K562 (cell line): Measurements from ENCODE around the gene FGF9. TPM values are rescaled to one million over a fixed set of nuclear protein-coding genes. Genes with fewer than 3 reads are reported as not detected.

Experiments
- ATAC-seq: fragments of 200-7000 bp; cut with Tn5 transposase; 3 replicates; pipeline ENCODE4 v1.9.1; 2020; ENCODE audit warnings: moderate library complexity
- BruUV-seq: library from RNA; stranded (reverse); fragments of 400-500 nt; replicated peaks from 2 replicates; lab custom pipeline; 2021; lab: Mats Ljungman, UMichigan
- CTCF ChIA-PET: fragments of 300-600 bp; formaldehyde crosslinking; extraction: SDS; loops from one replicate; lab custom pipeline; 2021; ENCODE audit warnings: low intra/inter-chr PET ratio; lab: Yijun Ruan, JAX
- POLR2A ChIA-PET: fragments of 300-600, 350-650 bp; sonication (Branson Sonifier 250); formaldehyde crosslinking; extraction: SDS; loops from one replicate; lab custom pipeline; 2021; ENCODE audit warnings: antibody characterized with exemption, inconsistent platforms; lab: Yijun Ruan, JAX
- DNase-seq, 4 experiments: peaks; one replicate each; pipeline versions ENCODE4 v3.0.0 to v3.0.0-alpha.2; 2011 to 2018; ENCODE audit warnings: low spot score in 3 of 4, mixed read lengths in 3 of 4; ENCODE audit errors: extremely low read depth in 1 of 4
- FAIRE-seq: peaks from 2 replicates; lab custom pipeline; 2011; peaks lifted over from hg19 to GRCh38; lab: Jason Lieb, UNC
- H2AFZ ChIP-seq: 2 replicates; pipeline ENCODE4 v1.6.0; 2011; ENCODE audit warnings: low read depth, low read length, control low read depth, inconsistent platforms
- H3K27ac ChIP-seq: fragments of 200-600 bp; 3 replicates; pipeline ENCODE4 v1.8.0; 2011; ENCODE audit warnings: low read depth, mild to moderate bottlenecking, control low read depth, inconsistent platforms, low read length, moderate library complexity, mixed read lengths; ENCODE audit errors: extremely low read depth
- H3K27me3 ChIP-seq, 2 experiments: fragments of 300-600 bp in 1 of 2; 2 replicates in 1 of 2; 3 replicates in 1 of 2; pipeline versions ENCODE4 v1.6.0 to v1.8.0; 2011; ENCODE audit warnings: inconsistent platforms in 2 of 2, low read length in 2 of 2, mild to moderate bottlenecking in 1 of 2, mixed read lengths in 1 of 2, moderate library complexity in 1 of 2; ENCODE audit not compliant: control insufficient read depth in 2 of 2, insufficient read depth in 2 of 2
- H3K36me3 ChIP-seq: fragments of 300-600 bp; 3 replicates; pipeline ENCODE4 v1.8.0; 2011; ENCODE audit warnings: mild to moderate bottlenecking, low read length, inconsistent platforms; ENCODE audit not compliant: control insufficient read depth, insufficient read depth
- H3K4me1 ChIP-seq, 2 experiments: fragments of 200-600 bp in 1 of 2; replicated peaks in 1 of 2; 2 replicates in 1 of 2; 3 replicates in 1 of 2; pipeline versions ENCODE4 v1.5.1 to v1.8.0; 2011; ENCODE audit warnings: inconsistent platforms in 2 of 2, low read length in 2 of 2, mild to moderate bottlenecking in 1 of 2, mixed read lengths in 1 of 2, moderate library complexity in 1 of 2; ENCODE audit not compliant: control insufficient read depth in 2 of 2, insufficient read depth in 2 of 2
- H3K4me2 ChIP-seq: 2 replicates; pipeline ENCODE4 v1.6.1; 2011; ENCODE audit warnings: low read length, control low read depth, inconsistent platforms, mixed read lengths; ENCODE audit not compliant: insufficient read depth
- H3K4me3 ChIP-seq: fragments of 200-600 bp; sonication (generic), shearing (Covaris generic); 2 replicates; pipeline ENCODE4 v1.5.1; 2016; ENCODE audit warnings: control low read depth, inconsistent platforms
- H3K79me2 ChIP-seq: fragments of 200-600 bp; 3 replicates; pipeline ENCODE4 v1.8.0; 2011; ENCODE audit warnings: low read length, inconsistent platforms; ENCODE audit not compliant: control insufficient read depth, insufficient read depth
- H3K9ac ChIP-seq, 2 experiments: 2 replicates each; pipeline versions ENCODE4 v1.6.0 to v1.6.1; 2011; ENCODE audit warnings: low read depth in 2 of 2, low read length in 2 of 2, control low read depth in 1 of 2, inconsistent platforms in 1 of 2, mild to moderate bottlenecking in 1 of 2, mixed read lengths in 1 of 2; ENCODE audit not compliant: insufficient read depth in 1 of 2
- H3K9me1 ChIP-seq: one replicate; pipeline ENCODE4 v1.6.0; 2011; ENCODE audit warnings: inconsistent platforms, mild to moderate bottlenecking, low read length, moderate library complexity; ENCODE audit not compliant: control insufficient read depth, insufficient read depth
- H3K9me3 ChIP-seq: replicated peaks from 2 replicates; pipeline ENCODE4 v1.5.1; 2011; ENCODE audit warnings: low read depth, low read length, inconsistent platforms; ENCODE audit not compliant: control insufficient read depth, insufficient read depth
- H4K20me1 ChIP-seq: replicated peaks from 2 replicates; pipeline ENCODE4 v1.6.1; 2011; ENCODE audit warnings: low read length, inconsistent platforms, mixed read lengths; ENCODE audit not compliant: control insufficient read depth, insufficient read depth
- CEBPB ChIP-seq: fragments of 450-650 bp; IDR thresholded peaks from 2 replicates; pipeline ENCODE4 v1.6.1; 2016; ENCODE audit warnings: missing genetic modification characterization, missing compliant biosample characterization
- MAFG ChIP-seq: fragments of 450-650 bp; conservative IDR thresholded peaks from 2 replicates; pipeline ENCODE4 v1.6.1; 2016; ENCODE audit warnings: missing genetic modification characterization, missing compliant biosample characterization
- SP2 ChIP-seq: IDR thresholded peaks from 2 replicates; pipeline ENCODE4 v1.6.1; 2011; ENCODE audit warnings: mild to moderate bottlenecking, low read depth, low read length, moderate library complexity; ENCODE audit not compliant: poor library complexity, severe bottlenecking; ENCODE audit errors: extremely low read depth
- ZNF316 ChIP-seq: fragments of 450-650 bp; IDR thresholded peaks from 2 replicates; pipeline ENCODE4 v1.6.1; 2016
- ZNF644 ChIP-seq: fragments of 200-800 bp; sonication (Bioruptor generic); IDR thresholded peaks from 2 replicates; pipeline ENCODE4 v1.6.1; 2016; ENCODE audit warnings: low read depth, missing genetic modification characterization, missing compliant biosample characterization
- ZNF766 ChIP-seq: fragments of 200-800 bp; sonication (Bioruptor generic); conservative IDR thresholded peaks from 2 replicates; pipeline ENCODE4 v1.6.1; 2016; ENCODE audit warnings: missing genetic modification characterization, missing compliant biosample characterization
- WGBS: fragments of 100-300 bp; shearing (Covaris generic); methylation state at CpG from one replicate; pipeline ENCODE4 v1.1.6; 2016; ENCODE audit warnings: low coverage, mixed read lengths; ENCODE audit not compliant: insufficient coverage; ENCODE audit errors: missing lambda C conversion rate; 5-methylcytosine and 5-hydroxymethylcytosine counted together
- in situ Hi-C: fragments of 300-500 bp; cut with MboI; formaldehyde crosslinking; loops from 4 replicates; pipeline ENCODE4 v1.15.0; 2018; ENCODE audit warnings: inconsistent platforms, mixed read lengths
- intact Hi-C: fragments of 100-400 bp; cut with micrococcal nuclease; formaldehyde crosslinking; loops from 2 replicates; pipeline ENCODE4 v1.14.2; 2022
- polyA plus RNA-seq, 8 experiments: library from polyadenylated mRNA; depleted of rRNA in 4 of 8; stranded (reverse) in 5 of 8; unstranded in 3 of 8; fragments of >200 nt; fragmentation: Nextera tagmentation in 2 of 8; fragmentation: Illumina TruSeq in 1 of 8; extraction: Ambion mirVana in 2 of 8; extraction: Trizol in 1 of 8; gene quantifications; 2 replicates each; pipeline versions ENCODE4 v1.2.1 to v1.2.3, GENCODE V29; 2011 to 2014; ENCODE audit warnings: inconsistent platforms in 1 of 8, missing spikeins in 1 of 8
- total RNA-seq, 7 experiments: library from RNA; depleted of rRNA in 6 of 7; stranded (reverse); fragments of >200 nt in 6 of 7; fragmentation: Illumina TruSeq in 2 of 7; extraction: Trizol in 2 of 7; gene quantifications; 2 replicates each; pipeline versions ENCODE4 v1.2.1 to v1.2.3, GENCODE V29; 2011 to 2021; ENCODE audit warnings: low replicate concordance in 1 of 7
- TF ChIP-seq, protein P1 (sequence below): fragments of 200-800 bp; sonication (Bioruptor generic); IDR thresholded peaks from 2 replicates; pipeline ENCODE4 v1.6.1; 2017; ENCODE audit warnings: missing genetic modification characterization, missing compliant biosample characterization
- TF ChIP-seq, protein P2 (sequence below): IDR thresholded peaks from 2 replicates; pipeline ENCODE4 v1.6.1; 2014; ENCODE audit warnings: antibody characterized with exemption

Gene FGF9
- total and polyA plus RNA-seq, 9 of the 15 experiments (the other 6 are each of a cell fraction or from before 2014, with no cell fraction given) = not detected

DNA sequence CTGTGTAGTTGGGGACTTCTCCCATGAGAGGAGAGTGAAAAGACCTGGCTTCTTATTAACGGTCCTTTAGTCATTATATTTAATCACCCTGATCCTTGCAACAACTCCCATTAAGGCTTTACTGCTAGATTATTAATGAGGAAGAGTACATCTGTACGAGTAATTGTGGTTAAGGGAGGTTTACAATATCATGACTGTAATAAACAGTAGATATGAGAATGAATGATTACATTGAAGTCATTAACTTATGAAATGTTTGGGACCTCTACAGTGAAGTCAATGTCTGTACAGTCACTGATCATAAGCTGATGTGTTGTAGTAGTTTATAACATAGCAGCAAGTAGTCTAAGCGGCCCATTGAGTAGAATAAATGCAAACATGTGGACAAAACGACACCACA is 24.7 kb downstream of the FGF9 start (continued):
- TF ChIP-seq, protein P1, sequence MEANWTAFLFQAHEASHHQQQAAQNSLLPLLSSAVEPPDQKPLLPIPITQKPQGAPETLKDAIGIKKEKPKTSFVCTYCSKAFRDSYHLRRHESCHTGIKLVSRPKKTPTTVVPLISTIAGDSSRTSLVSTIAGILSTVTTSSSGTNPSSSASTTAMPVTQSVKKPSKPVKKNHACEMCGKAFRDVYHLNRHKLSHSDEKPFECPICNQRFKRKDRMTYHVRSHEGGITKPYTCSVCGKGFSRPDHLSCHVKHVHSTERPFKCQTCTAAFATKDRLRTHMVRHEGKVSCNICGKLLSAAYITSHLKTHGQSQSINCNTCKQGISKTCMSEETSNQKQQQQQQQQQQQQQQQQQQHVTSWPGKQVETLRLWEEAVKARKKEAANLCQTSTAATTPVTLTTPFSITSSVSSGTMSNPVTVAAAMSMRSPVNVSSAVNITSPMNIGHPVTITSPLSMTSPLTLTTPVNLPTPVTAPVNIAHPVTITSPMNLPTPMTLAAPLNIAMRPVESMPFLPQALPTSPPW (CRISPR knock-in tag) = no peak
- TF ChIP-seq, protein P2, sequence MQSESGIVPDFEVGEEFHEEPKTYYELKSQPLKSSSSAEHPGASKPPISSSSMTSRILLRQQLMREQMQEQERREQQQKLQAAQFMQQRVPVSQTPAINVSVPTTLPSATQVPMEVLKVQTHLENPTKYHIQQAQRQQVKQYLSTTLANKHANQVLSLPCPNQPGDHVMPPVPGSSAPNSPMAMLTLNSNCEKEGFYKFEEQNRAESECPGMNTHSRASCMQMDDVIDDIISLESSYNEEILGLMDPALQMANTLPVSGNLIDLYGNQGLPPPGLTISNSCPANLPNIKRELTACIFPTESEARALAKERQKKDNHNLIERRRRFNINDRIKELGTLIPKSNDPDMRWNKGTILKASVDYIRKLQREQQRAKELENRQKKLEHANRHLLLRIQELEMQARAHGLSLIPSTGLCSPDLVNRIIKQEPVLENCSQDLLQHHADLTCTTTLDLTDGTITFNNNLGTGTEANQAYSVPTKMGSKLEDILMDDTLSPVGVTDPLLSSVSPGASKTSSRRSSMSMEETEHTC = no peak
- no peak for TF ChIP-seq ZNF766 (CRISPR knock-in tag)
- no peak for TF ChIP-seq ZNF644

DNA sequence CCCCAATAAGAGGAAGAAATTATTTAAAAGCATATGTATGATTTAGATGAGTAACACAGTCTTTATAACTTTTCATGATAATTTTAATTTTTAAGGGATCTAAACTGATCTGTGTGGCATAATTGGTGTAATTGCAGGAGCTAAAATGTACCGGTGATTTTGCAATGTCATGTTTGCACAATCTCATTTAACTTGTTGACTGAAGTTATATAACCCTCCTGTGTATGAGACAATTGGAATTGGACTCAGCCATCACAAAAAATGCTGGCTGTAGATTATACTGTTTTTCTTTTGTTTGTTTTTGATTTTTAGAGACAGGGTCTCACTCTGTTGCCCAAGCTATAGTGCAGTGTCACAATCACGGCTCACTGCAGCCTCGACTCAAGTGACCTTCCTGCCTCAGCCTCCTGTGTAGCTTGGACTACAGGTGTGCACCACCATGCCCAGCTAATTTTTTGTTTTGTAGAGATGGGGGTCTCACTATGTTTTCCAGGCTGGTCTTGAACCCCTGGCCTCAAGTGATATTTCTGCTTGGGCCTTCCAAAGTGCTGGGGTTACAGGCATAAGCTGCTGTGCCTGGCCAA is 26.1 kb downstream of the FGF9 start:
- H3K79me2 ChIP-seq = no peaks in the 10 kb centered on the region
- BruUV-seq = no TSS peak
- in situ Hi-C loops (no loop called here), intact Hi-C loops (no loop called here)
- no peaks in the 10 kb centered on the region for H3K36me3 ChIP-seq
- POLR2A ChIA-PET = interaction anchor here (1.0 kb wide), 1 partner anchor 9 kb away, joined by 3 read pairs; no protein-coding TSS in a partner anchor
- no peaks in the 10 kb centered on the region for H3K9me1 ChIP-seq
- peaks cover 2 to 3% of the 10 kb centered on the region in 2 experiments; a peak in 4 of 5 replicates for H3K27me3 ChIP-seq
- H3K4me2 ChIP-seq = no peak overlapping the region
- H3K4me3 ChIP-seq = no peak overlapping the region
- DNase-seq (no peak), FAIRE-seq (no peak), ATAC-seq (no peak)
- no peaks in the 10 kb centered on the region for H4K20me1 ChIP-seq
- H3K9ac ChIP-seq = no peak overlapping the region
- no peak overlapping the region for H2AFZ ChIP-seq
- no peaks in the 10 kb centered on the region for H3K4me1 ChIP-seq
- CTCF ChIA-PET = no interaction called here
- TF ChIP-seq CEBPB (tag) = 0 out of 2 replicates have a peak, but pooled peaks have one; percentile 12
- TF ChIP-seq MAFG (tag) = 0 out of 2 replicates have a peak, but pooled peaks have one; percentile 9
- no peak for TF ChIP-seq SP2
- TF ChIP-seq ZNF316 = 0 out of 2 replicates have a peak, but pooled peaks have one; percentile 16
- H3K27ac ChIP-seq = no peak overlapping the region
- whole genome bisulfite sequencing = 0% methylated on average over 3 of the region's 3 CpGs
- no peaks in the 10 kb centered on the region for H3K9me3 ChIP-seq
